NCI-H345 treated with DMSO at 0.1 percent for 48 hours (cell line): ENCODE measurements around the gene ZDHHC13.

Experiments
- DNase-seq: peaks from one replicate; lab custom pipeline; 2025; ENCODE audit not compliant: unreplicated experiment; lab: John Stamatoyannopoulos, UW

ZDHHC13 gene

GRCh38 chr11:19116971-19117759 is at the start of gene ZDHHC13:
ZDHHC13 (plus strand) TSS chr11:19117168; CDS start chr11:19117250, 82 bp downstream.
- peak; percentile 89 for DNase-seq

- peak; percentile 69 for DNase-seq
Measured at GRCh38 chr11:19071255-19071654, 45.7 kb upstream of the ZDHHC13 start.

- no peak for DNase-seq
Measured at GRCh38 chr11:19072464-19072863, 44.5 kb upstream of the ZDHHC13 start.

GRCh38 chr11:19073454-19074415 is 43.2 kb upstream of the ZDHHC13 start:
- DNase-seq = no peak

GRCh38 chr11:19075636-19076035 is 41.3 kb upstream of the ZDHHC13 start:
- no peak for DNase-seq

GRCh38 chr11:19076744-19077589 is 40.0 kb upstream of the ZDHHC13 start:
- peak; percentile 44 for DNase-seq

- DNase-seq = no peak
Measured at GRCh38 chr11:19077965-19078364, 39.0 kb upstream of the ZDHHC13 start.

- no peak for DNase-seq
Measured at GRCh38 chr11:19079643-19080440, 37.1 kb upstream of the ZDHHC13 start.

GRCh38 chr11:19080579-19080993 is 36.4 kb upstream of the ZDHHC13 start:
- DNase-seq = no peak

- DNase-seq = no peak
Measured at GRCh38 chr11:19083166-19083565, 33.8 kb upstream of the ZDHHC13 start.

- no peak for DNase-seq
Measured at GRCh38 chr11:19084661-19085315, 32.2 kb upstream of the ZDHHC13 start.

- DNase-seq = no peak
Measured at GRCh38 chr11:19087658-19088057, 29.3 kb upstream of the ZDHHC13 start.

GRCh38 chr11:19088791-19089190 is 28.2 kb upstream of the ZDHHC13 start:
- no peak for DNase-seq

- DNase-seq = no peak
Measured at GRCh38 chr11:19089421-19089820, 27.5 kb upstream of the ZDHHC13 start.

GRCh38 chr11:19091366-19091765 is 25.6 kb upstream of the ZDHHC13 start:
- no peak for DNase-seq

GRCh38 chr11:19092342-19092741 is 24.6 kb upstream of the ZDHHC13 start:
- DNase-seq = no peak

GRCh38 chr11:19092850-19093249 is 24.1 kb upstream of the ZDHHC13 start:
- DNase-seq = no peak

GRCh38 chr11:19093976-19094375 is 23.0 kb upstream of the ZDHHC13 start:
- no peak for DNase-seq

- DNase-seq = no peak
Measured at GRCh38 chr11:19094859-19095258, 22.1 kb upstream of the ZDHHC13 start.

- no peak for DNase-seq
Measured at GRCh38 chr11:19099093-19099492, 17.9 kb upstream of the ZDHHC13 start.
